ENCODE measurements around the gene SMCO2. TPM values are rescaled to one million over a fixed set of nuclear protein-coding genes. Genes with fewer than 3 reads are reported as not detected.

SMCO2 gene
- total RNA-seq, 1 donor from 2014 or later: not detected

DNA sequence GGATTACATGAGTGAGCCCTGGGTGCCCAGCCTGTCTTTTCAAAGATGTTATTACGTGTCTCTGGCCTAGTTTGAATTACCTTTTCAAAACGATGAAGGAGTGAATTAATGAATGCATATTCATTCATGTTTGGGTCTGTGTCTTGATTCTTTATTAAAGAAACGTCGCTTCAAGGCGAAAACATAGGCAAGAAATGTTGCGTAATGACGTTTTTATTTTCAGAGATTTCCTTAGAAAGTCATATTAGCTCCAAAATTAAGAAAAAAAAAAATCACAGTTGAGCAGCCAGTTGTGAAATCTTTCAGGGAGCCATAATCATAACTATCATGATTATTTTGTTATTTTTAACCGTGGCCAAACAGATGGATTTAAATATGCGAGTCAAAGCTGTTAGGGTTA lies 81.0 kb downstream of the SMCO2 start:
- no peak for DNase-seq (ENCODE audit: extremely low spot score, unreplicated experiment)
- Mint-ChIP-seq H3K9me3 (ENCODE audit: unreplicated experiment) (no peaks in the 10 kb centered on the region), H3K27ac (ENCODE audit: unreplicated experiment) (no peak overlapping the region), H3K36me3 (ENCODE audit: unreplicated experiment) (peaks cover 3% of the 10 kb centered on the region), H3K4me1 (ENCODE audit: unreplicated experiment) (peaks cover 65% of the 10 kb centered on the region), H3K4me3 (ENCODE audit: unreplicated experiment) (no peak overlapping the region), H3K27me3 (ENCODE audit: unreplicated experiment) (no peaks in the 10 kb centered on the region)
- TF ChIP-seq, protein P1, sequence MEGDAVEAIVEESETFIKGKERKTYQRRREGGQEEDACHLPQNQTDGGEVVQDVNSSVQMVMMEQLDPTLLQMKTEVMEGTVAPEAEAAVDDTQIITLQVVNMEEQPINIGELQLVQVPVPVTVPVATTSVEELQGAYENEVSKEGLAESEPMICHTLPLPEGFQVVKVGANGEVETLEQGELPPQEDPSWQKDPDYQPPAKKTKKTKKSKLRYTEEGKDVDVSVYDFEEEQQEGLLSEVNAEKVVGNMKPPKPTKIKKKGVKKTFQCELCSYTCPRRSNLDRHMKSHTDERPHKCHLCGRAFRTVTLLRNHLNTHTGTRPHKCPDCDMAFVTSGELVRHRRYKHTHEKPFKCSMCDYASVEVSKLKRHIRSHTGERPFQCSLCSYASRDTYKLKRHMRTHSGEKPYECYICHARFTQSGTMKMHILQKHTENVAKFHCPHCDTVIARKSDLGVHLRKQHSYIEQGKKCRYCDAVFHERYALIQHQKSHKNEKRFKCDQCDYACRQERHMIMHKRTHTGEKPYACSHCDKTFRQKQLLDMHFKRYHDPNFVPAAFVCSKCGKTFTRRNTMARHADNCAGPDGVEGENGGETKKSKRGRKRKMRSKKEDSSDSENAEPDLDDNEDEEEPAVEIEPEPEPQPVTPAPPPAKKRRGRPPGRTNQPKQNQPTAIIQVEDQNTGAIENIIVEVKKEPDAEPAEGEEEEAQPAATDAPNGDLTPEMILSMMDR (IDR thresholded peaks at IDR 0.05): no peak

DNA sequence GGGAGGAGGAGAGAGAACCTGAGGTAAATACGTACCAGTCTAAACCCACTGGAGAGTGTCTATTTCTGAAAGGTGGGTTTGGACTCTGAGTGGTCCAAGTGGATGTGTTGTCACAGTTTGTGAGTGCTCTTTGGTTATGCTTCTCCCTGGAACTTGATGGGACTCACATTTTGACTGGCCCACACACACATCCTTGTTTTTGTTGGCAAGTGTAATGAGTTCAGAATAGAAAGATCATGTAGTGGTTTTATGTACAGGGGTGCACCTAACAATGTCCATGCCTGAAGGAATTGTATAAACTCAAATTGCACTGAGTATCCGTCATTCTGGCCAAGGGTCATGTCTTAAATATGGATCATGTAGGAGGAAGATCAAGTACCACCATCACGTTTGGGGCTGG lies 82.3 kb downstream of the SMCO2 start:
- DNase-seq (ENCODE audit: extremely low spot score, unreplicated experiment): no peak
- H3K9me3 Mint-ChIP-seq (ENCODE audit: unreplicated experiment): no peaks in the 10 kb centered on the region
- peaks cover 3% of the 10 kb centered on the region for H3K36me3 Mint-ChIP-seq (ENCODE audit: unreplicated experiment)
- no peaks in the 10 kb centered on the region for H3K27me3 Mint-ChIP-seq (ENCODE audit: unreplicated experiment)
- H3K27ac Mint-ChIP-seq (ENCODE audit: unreplicated experiment): peak overlapping the region; percentile 45
- H3K4me1 Mint-ChIP-seq (ENCODE audit: unreplicated experiment): peaks cover 61% of the 10 kb centered on the region
- TF ChIP-seq, protein P1 (IDR thresholded peaks at IDR 0.05): no peak
- no peak overlapping the region for H3K4me3 Mint-ChIP-seq (ENCODE audit: unreplicated experiment)

DNA sequence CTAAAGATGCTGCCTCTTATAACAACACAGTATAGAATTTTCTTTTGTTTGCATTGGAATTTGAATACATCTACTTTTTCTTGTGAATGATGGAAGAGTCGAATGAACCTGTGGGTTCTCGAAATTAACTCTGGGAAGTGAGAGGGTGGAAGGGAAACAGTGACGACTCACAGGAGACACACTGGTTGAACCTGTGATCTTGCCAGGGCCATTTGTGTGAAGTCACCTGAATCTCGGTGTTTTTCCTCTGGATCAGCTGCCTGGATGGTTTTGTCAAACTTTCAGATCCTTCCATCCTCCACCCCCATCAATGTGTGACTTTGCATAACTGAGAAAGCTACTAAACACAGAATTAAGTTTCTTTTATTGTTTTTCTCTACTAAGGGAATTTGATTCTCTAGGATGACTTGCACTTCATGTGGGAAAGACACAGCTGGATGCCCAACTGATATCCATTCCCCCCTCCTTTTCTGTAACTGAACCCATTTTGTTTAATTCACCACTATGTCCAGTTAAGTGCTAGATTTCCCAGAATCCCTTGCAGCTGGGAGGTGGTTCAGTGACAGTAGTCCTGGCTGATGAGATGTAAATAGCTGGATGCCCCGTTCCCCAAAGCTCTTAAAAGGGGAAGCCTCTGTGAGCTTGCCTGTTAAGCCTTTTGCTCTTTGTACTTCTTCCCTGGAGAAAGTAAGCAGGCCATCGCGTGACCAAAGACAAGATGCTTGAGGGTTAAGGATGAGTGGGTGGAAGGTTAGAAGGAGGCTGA lies 83.8 kb downstream of the SMCO2 start:
- Mint-ChIP-seq H3K9me3 (ENCODE audit: unreplicated experiment) (no peaks in the 10 kb centered on the region), H3K4me1 (ENCODE audit: unreplicated experiment) (peaks cover 68% of the 10 kb centered on the region), H3K27ac (ENCODE audit: unreplicated experiment) (peak overlapping the region; percentile 79), H3K27me3 (ENCODE audit: unreplicated experiment) (no peaks in the 10 kb centered on the region), H3K4me3 (ENCODE audit: unreplicated experiment) (no peak overlapping the region), H3K36me3 (ENCODE audit: unreplicated experiment) (peaks cover 9% of the 10 kb centered on the region)
- TF ChIP-seq, protein P1 (IDR thresholded peaks at IDR 0.05): no peak
- DNase-seq (ENCODE audit: extremely low spot score, unreplicated experiment): no peak

DNA sequence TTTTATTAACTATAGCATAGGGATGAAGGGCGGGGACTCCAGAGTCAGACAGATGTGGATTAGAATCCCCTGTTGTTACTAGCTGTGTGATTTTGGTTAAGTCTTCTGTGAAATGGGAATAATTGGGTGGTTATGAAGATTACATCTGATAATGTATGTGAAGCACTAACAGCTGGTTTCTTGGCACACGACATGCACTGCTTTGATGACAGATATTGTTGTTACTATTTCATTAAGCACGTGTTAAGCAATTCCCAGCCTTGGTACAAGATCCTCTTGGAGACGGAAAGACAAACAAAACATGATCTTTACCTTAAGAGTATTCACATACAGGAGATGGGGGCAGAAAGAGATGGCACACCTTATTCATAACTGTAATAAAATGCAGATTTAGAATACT lies 85.4 kb downstream of the SMCO2 start:
- H3K27me3 Mint-ChIP-seq (ENCODE audit: unreplicated experiment): no peaks in the 10 kb centered on the region
- H3K4me3 Mint-ChIP-seq (ENCODE audit: unreplicated experiment): no peak overlapping the region
- peaks cover 58% of the 10 kb centered on the region for H3K4me1 Mint-ChIP-seq (ENCODE audit: unreplicated experiment)
- H3K36me3 Mint-ChIP-seq (ENCODE audit: unreplicated experiment): peaks cover 17% of the 10 kb centered on the region
- H3K9me3 Mint-ChIP-seq (ENCODE audit: unreplicated experiment): no peaks in the 10 kb centered on the region
- TF ChIP-seq, protein P1 (IDR thresholded peaks at IDR 0.05): no peak
- H3K27ac Mint-ChIP-seq (ENCODE audit: unreplicated experiment): no peak overlapping the region
- no peak for DNase-seq (ENCODE audit: extremely low spot score, unreplicated experiment)

DNA sequence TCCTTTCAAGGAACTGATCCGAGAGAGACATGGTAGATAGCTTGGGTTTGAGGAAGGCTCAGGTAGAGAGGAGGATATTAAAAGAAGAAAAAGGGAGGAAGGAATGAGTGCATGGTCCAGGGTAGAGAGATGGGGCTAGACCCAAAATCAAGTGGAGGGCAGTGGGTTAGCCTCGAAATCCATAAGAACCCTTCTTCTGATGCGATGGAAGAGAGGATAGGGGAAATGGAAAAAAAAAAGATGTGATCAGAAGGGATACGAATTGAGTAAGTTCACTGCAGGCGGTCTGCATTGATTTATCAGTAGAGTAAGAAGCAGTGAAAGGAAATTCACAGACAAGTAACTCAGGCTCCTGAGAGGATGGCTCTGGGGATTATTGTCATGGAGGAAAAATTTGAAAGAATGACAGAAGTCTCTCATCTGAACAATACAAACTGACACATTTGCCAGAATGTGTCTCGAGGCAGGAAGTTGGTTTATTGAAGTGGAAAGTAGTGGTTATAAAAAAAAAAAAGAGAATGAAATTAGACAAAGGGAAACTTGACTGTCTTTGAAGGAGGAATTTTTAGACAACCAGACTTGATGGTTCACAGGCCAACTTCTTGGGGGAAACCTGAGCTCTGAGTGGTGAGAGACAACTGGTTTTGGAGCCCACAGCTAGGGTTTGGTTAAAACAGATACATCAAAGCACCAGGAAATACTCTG lies 87.7 kb downstream of the SMCO2 start:
- DNase-seq (ENCODE audit: extremely low spot score, unreplicated experiment): no peak
- peaks cover 14% of the 10 kb centered on the region for H3K36me3 Mint-ChIP-seq (ENCODE audit: unreplicated experiment)
- peaks cover 52% of the 10 kb centered on the region for H3K4me1 Mint-ChIP-seq (ENCODE audit: unreplicated experiment)
- no peaks in the 10 kb centered on the region for H3K27me3 Mint-ChIP-seq (ENCODE audit: unreplicated experiment)
- TF ChIP-seq, protein P1 (IDR thresholded peaks at IDR 0.05): no peak
- H3K4me3 Mint-ChIP-seq (ENCODE audit: unreplicated experiment): no peak overlapping the region
- no peaks in the 10 kb centered on the region for H3K9me3 Mint-ChIP-seq (ENCODE audit: unreplicated experiment)
- H3K27ac Mint-ChIP-seq (ENCODE audit: unreplicated experiment): peak overlapping the region; percentile 75
